Thoracic aorta (tissue), 2 donors: ENCODE results near the gene KCNJ6. TPM values are rescaled to one million over a fixed set of nuclear protein-coding genes. Genes with fewer than 3 reads are reported as not detected.

Experiments
- ATAC-seq: fragments of 150-250 bp; one replicate; pipeline ENCODE4 v1.8.0; 2017; ENCODE audit warnings: low read depth; ENCODE audit not compliant: insufficient number of reproducible peaks, low FRiP score
- DNase-seq: peaks from one replicate; pipeline ENCODE4 v3.0.0-alpha.2; 2020; ENCODE audit warnings: low spot score
- H3K27ac ChIP-seq, 2 donors: fragments of 200-600 bp; sonication (generic); 1 replicate in 1 of 2; 2 replicates in 1 of 2; pipeline ENCODE4 v1.5.1; 2016; ENCODE audit warnings: mild to moderate bottlenecking in 2 of 2, moderate library complexity in 2 of 2
- H3K27me3 ChIP-seq: fragments of 200-600 bp; sonication (generic); replicated peaks from 2 replicates; pipeline ENCODE4 v1.6.0; 2016; ENCODE audit warnings: mild to moderate bottlenecking; ENCODE audit not compliant: insufficient read depth
- H3K36me3 ChIP-seq: fragments of 200-600 bp; sonication (generic); one replicate; pipeline ENCODE4 v1.5.1; 2016
- H3K4me1 ChIP-seq, 2 donors: fragments of 200-600 bp; sonication (generic); 1 replicate in 1 of 2; 2 replicates in 1 of 2; pipeline versions ENCODE4 v1.5.1 to v1.6.0; 2016; ENCODE audit warnings: low read depth in 2 of 2, mild to moderate bottlenecking in 1 of 2; ENCODE audit not compliant: control insufficient read depth in 1 of 2
- H3K4me3 ChIP-seq: fragments of 200-600 bp; sonication (generic); 2 replicates; pipeline ENCODE4 v1.5.1; 2016; ENCODE audit warnings: mild to moderate bottlenecking
- H3K9me3 ChIP-seq: fragments of 200-600 bp; sonication (generic); 2 replicates; pipeline ENCODE4 v1.5.1; 2016
- CTCF ChIP-seq: fragments of 200-600 bp; sonication (generic); IDR thresholded peaks from one replicate; pipeline ENCODE4 v1.5.1; 2019; ENCODE audit warnings: antibody characterized with exemption
- total RNA-seq, 2 donors: library from RNA; depleted of rRNA; stranded (reverse); fragments of >200 nt; gene quantifications; one replicate each; pipeline versions ENCODE4 v1.1.0 to v1.2.3, GENCODE V29; 2016

Gene KCNJ6
- total RNA-seq, 2 donors from 2014 or later, result not detected

- DNase-seq (no peak), ATAC-seq (no peak)
- Histone ChIP-seq H3K36me3 (no peaks in the 10 kb centered on the region), H3K9me3 (no peaks in the 10 kb centered on the region), H3K27me3 (no peaks in the 10 kb centered on the region), H3K4me1 (peaks cover 9 to 29% of the 10 kb centered on the region in 2 donors), H3K27ac (no peak overlapping the region), H3K4me3 (no peak overlapping the region)
- no peak for TF ChIP-seq CTCF
These were observed 300.3 kb downstream of the KCNJ6 start for GRCh38 chr21:37615962-37616361.

- Histone ChIP-seq H3K9me3 (no peaks in the 10 kb centered on the region), H3K27ac (no peak overlapping the region), H3K27me3 (no peaks in the 10 kb centered on the region), H3K4me3 (no peak overlapping the region), H3K4me1 (peaks cover 0 to 13% of the 10 kb centered on the region in 2 donors), H3K36me3 (no peaks in the 10 kb centered on the region)
- no peak for ATAC-seq
- TF ChIP-seq CTCF, result no peak
- DNase-seq, result no peak
These were observed 301.8 kb downstream of the KCNJ6 start for GRCh38 chr21:37614351-37614875.

GRCh38 chr21:37607081-37607480 is 309.2 kb downstream of the KCNJ6 start:
- ATAC-seq, result no peak
- H3K9me3 ChIP-seq, result no peaks in the 10 kb centered on the region
- DNase-seq, result no peak

GRCh38 chr21:37606549-37606948 is 309.7 kb downstream of the KCNJ6 start:
- no peaks in the 10 kb centered on the region for H3K27me3 ChIP-seq
- no peak overlapping the region for H3K27ac ChIP-seq
- DNase-seq (no peak), ATAC-seq (no peak)
- no peak overlapping the region for H3K4me3 ChIP-seq
- no peak for TF ChIP-seq CTCF
- no peaks in the 10 kb centered on the region for H3K36me3 ChIP-seq
- no peaks in the 10 kb centered on the region for H3K9me3 ChIP-seq
- no peaks in the 10 kb centered on the region for H3K4me1 ChIP-seq

More at GRCh38 chr21:37607081-37607480, 309.2 kb downstream of the KCNJ6 start:
- no peaks in the 10 kb centered on the region for H3K4me1 ChIP-seq
- no peak overlapping the region for H3K4me3 ChIP-seq
- no peaks in the 10 kb centered on the region for H3K27me3 ChIP-seq
- no peak for TF ChIP-seq CTCF
- no peak overlapping the region for H3K27ac ChIP-seq
- H3K36me3 ChIP-seq, result no peaks in the 10 kb centered on the region

- Histone ChIP-seq H3K36me3 (no peaks in the 10 kb centered on the region), H3K9me3 (no peaks in the 10 kb centered on the region), H3K27ac (no peak overlapping the region), H3K4me1 (no peaks in the 10 kb centered on the region), H3K27me3 (no peaks in the 10 kb centered on the region), H3K4me3 (no peak overlapping the region)
- ATAC-seq, result no peak
- no peak for TF ChIP-seq CTCF
- no peak for DNase-seq
These were observed 311.3 kb downstream of the KCNJ6 start for GRCh38 chr21:37605006-37605405.
